Peyer's patch (tissue), 4 donors: ENCODE results near the gene RELCH.

Experiments
- POLR2A ChIP-seq, 2 donors: fragments of 450-650 bp; IDR thresholded peaks; one replicate each; pipeline ENCODE4 v1.5.1; 2017; ENCODE audit warnings: antibody characterized with exemption in 2 of 2, mild to moderate bottlenecking in 2 of 2, moderate library complexity in 2 of 2
- TF ChIP-seq, protein P1 (sequence below), 6 experiments: fragments of 450-650 bp in 4 of 6; fragments of 200-600 bp in 2 of 6; sonication (generic) in 1 of 6; IDR thresholded peaks; one replicate each; pipeline ENCODE4 v1.5.1; 2017 to 2019; ENCODE audit warnings: antibody characterized with exemption in 6 of 6, mild to moderate bottlenecking in 3 of 6, moderate library complexity in 1 of 6

DNA sequence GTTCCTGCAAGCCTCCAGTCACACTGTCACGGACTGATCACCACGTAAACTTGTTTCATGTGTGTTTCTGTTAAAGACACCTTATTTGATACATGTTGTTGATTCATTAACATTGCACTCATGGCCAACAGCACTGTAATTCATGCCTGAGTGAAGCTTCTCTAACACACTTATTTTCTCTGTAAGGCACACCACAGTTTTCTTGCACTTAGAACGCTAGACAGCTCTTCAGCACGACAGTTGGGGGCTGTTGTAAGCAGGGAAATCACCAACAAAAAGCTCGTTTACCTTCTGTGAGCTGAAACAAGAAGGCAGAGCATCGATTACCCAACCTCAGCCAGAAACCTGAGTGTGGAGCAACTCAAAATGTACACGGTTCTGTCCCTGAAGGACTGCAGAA is 166.1 kb downstream of the RELCH start:
- TF ChIP-seq, protein P1, sequence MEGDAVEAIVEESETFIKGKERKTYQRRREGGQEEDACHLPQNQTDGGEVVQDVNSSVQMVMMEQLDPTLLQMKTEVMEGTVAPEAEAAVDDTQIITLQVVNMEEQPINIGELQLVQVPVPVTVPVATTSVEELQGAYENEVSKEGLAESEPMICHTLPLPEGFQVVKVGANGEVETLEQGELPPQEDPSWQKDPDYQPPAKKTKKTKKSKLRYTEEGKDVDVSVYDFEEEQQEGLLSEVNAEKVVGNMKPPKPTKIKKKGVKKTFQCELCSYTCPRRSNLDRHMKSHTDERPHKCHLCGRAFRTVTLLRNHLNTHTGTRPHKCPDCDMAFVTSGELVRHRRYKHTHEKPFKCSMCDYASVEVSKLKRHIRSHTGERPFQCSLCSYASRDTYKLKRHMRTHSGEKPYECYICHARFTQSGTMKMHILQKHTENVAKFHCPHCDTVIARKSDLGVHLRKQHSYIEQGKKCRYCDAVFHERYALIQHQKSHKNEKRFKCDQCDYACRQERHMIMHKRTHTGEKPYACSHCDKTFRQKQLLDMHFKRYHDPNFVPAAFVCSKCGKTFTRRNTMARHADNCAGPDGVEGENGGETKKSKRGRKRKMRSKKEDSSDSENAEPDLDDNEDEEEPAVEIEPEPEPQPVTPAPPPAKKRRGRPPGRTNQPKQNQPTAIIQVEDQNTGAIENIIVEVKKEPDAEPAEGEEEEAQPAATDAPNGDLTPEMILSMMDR (IDR thresholded peaks at IDR 0.05) = no peak
- TF ChIP-seq POLR2A (IDR thresholded peaks at IDR 0.05) = no peak
